GM12878 (cell line): ENCODE data around the gene TIGD2. TPM values are rescaled to one million over a fixed set of nuclear protein-coding genes. Genes with fewer than 3 reads are reported as not detected.

ENCODE experiments used
- ATAC-seq: fragments of 200-7000 bp; cut with Tn5 transposase; 3 replicates; pipeline ENCODE4 v1.9.1; 2020; ENCODE audit warnings: mild to moderate bottlenecking, moderate library complexity
- BruUV-seq: library from RNA; stranded (reverse); fragments of 400-500 nt; replicated peaks from 2 replicates; lab custom pipeline; 2021; lab: Mats Ljungman, UMichigan
- CTCF ChIA-PET: fragments of 300-600 bp; sonication (Branson Sonifier 250); formaldehyde crosslinking; extraction: SDS; loops from one replicate; lab custom pipeline; 2021; ENCODE audit warnings: inconsistent platforms; lab: Yijun Ruan, JAX
- POLR2A ChIA-PET: fragments of 350-600 bp; formaldehyde crosslinking; extraction: SDS; loops from one replicate; lab custom pipeline; 2021; ENCODE audit warnings: inconsistent platforms; lab: Charles Lee
- RAD21 ChIA-PET: fragments of 300-600 bp; sonication (Branson Sonifier 250); formaldehyde crosslinking; loops from one replicate; lab custom pipeline; 2023; ENCODE audit warnings: antibody characterized with exemption; ENCODE audit not compliant: unreplicated experiment; lab: Charles Lee
- SMC1A ChIA-PET: fragments of 300-600 bp; sonication (Branson Sonifier 250); formaldehyde crosslinking; loops from one replicate; lab custom pipeline; 2023; ENCODE audit not compliant: unreplicated experiment, uncharacterized antibody; lab: Charles Lee
- DNase-seq: peaks from one replicate; pipeline ENCODE4 v3.0.0-alpha.2; 2011; ENCODE audit warnings: low read depth, low spot score
- FAIRE-seq: peaks from 3 replicates; lab custom pipeline; 2011; peaks lifted over from hg19 to GRCh38; lab: Jason Lieb, UNC
- H2AFZ ChIP-seq: 2 replicates; pipeline ENCODE4 v1.6.0; 2011; ENCODE audit warnings: low read depth, low read length, control low read depth; ENCODE audit not compliant: control insufficient read depth
- H3K27ac ChIP-seq: 2 replicates; pipeline ENCODE4 v1.5.1; 2011; ENCODE audit warnings: control low read depth; ENCODE audit not compliant: control insufficient read depth, insufficient read depth
- H3K27me3 ChIP-seq, 2 experiments: replicated peaks in 1 of 2; 2 replicates each; pipeline versions ENCODE4 v1.6.0 to v1.6.1; 2011; ENCODE audit warnings: low read length in 1 of 2; ENCODE audit not compliant: control insufficient read depth in 2 of 2, insufficient read depth in 2 of 2
- H3K36me3 ChIP-seq, 2 experiments: 2 replicates each; pipeline ENCODE4 v1.5.1; 2011; ENCODE audit warnings: low read length in 1 of 2; ENCODE audit not compliant: control insufficient read depth in 2 of 2, insufficient read depth in 2 of 2
- H3K4me1 ChIP-seq: 2 replicates; pipeline ENCODE4 v1.6.1; 2011; ENCODE audit warnings: mild to moderate bottlenecking, low read length, moderate library complexity, mixed read lengths; ENCODE audit not compliant: control insufficient read depth, insufficient read depth
- H3K4me2 ChIP-seq: 2 replicates; pipeline ENCODE4 v1.6.0; 2011; ENCODE audit warnings: control low read depth; ENCODE audit not compliant: control insufficient read depth, insufficient read depth
- H3K4me3 ChIP-seq: fragments of 200-600 bp; sonication (generic); 2 replicates; pipeline ENCODE4 v1.5.1; 2016
- H3K79me2 ChIP-seq: 2 replicates; pipeline ENCODE4 v1.6.0; 2011; ENCODE audit warnings: low read length; ENCODE audit not compliant: control insufficient read depth, insufficient read depth
- H3K9ac ChIP-seq: 2 replicates; pipeline ENCODE4 v1.8.0; 2011; ENCODE audit warnings: low read length, control low read depth, mixed read lengths; ENCODE audit not compliant: control insufficient read depth, insufficient read depth
- H3K9me3 ChIP-seq: replicated peaks from 3 replicates; pipeline ENCODE4 v1.5.1; 2011; ENCODE audit warnings: mild to moderate bottlenecking, low read length; ENCODE audit not compliant: control insufficient read depth, insufficient read depth
- H4K20me1 ChIP-seq: 2 replicates; pipeline ENCODE4 v1.6.0; 2011; ENCODE audit not compliant: control insufficient read depth, insufficient read depth
- FOS ChIP-seq: IDR thresholded peaks from 3 replicates; pipeline ENCODE4 v1.6.1; 2011; ENCODE audit warnings: borderline replicate concordance; ENCODE audit not compliant: insufficient read length; ENCODE audit errors: extremely low read depth
- IRF4 ChIP-seq: IDR thresholded peaks from 2 replicates; pipeline ENCODE4 v1.6.1; 2011; ENCODE audit warnings: low read depth, low read length
- KLF5 ChIP-seq: fragments of 450-650 bp; IDR thresholded peaks from 2 replicates; pipeline ENCODE4 v1.6.1; 2014; ENCODE audit warnings: mild to moderate bottlenecking; ENCODE audit not compliant: partially characterized antibody
- NKRF ChIP-seq: fragments of 450-650 bp; conservative IDR thresholded peaks from 2 replicates; pipeline ENCODE4 v1.6.1; 2017; ENCODE audit warnings: mild to moderate bottlenecking, moderate library complexity
- POU2F2 ChIP-seq: IDR thresholded peaks from 3 replicates; pipeline ENCODE4 v1.6.1; 2011; ENCODE audit warnings: low read depth, mild to moderate bottlenecking, low read length, borderline replicate concordance
- SMARCA5 ChIP-seq: fragments of 450-650 bp; IDR thresholded peaks from 2 replicates; pipeline ENCODE4 v1.6.1; 2017; ENCODE audit warnings: mild to moderate bottlenecking
- YBX1 ChIP-seq: fragments of 450-650 bp; IDR thresholded peaks from 2 replicates; pipeline ENCODE4 v1.6.1; 2016; ENCODE audit warnings: antibody characterized with exemption
- ZNF207 ChIP-seq: fragments of 450-650 bp; IDR thresholded peaks from 2 replicates; pipeline ENCODE4 v1.6.1; 2014; ENCODE audit warnings: antibody characterized with exemption, mild to moderate bottlenecking, borderline replicate concordance
- ZNF24 ChIP-seq: fragments of 450-650 bp; IDR thresholded peaks from 2 replicates; pipeline ENCODE4 v1.6.1; 2017; ENCODE audit warnings: antibody characterized with exemption, mild to moderate bottlenecking
- WGBS: methylation state at CpG from one replicate; pipeline ENCODE4 v1.1.6; 2016; ENCODE audit warnings: low lambda C conversion rate; ENCODE audit not compliant: insufficient replicate concordance, insufficient coverage; ENCODE audit errors: missing lambda C conversion rate; 5-methylcytosine and 5-hydroxymethylcytosine counted together
- in situ Hi-C: fragments of 300-500 bp; cut with MboI; formaldehyde crosslinking; loops from 9 replicates; pipeline ENCODE4 v1.14.3; 2018; ENCODE audit warnings: mixed read lengths
- intact Hi-C: fragments of 100-400 bp; cut with micrococcal nuclease; formaldehyde crosslinking; loops from one replicate; pipeline ENCODE4 v1.14.2; 2022; ENCODE audit not compliant: unreplicated experiment
- polyA plus RNA-seq, 11 experiments: library from polyadenylated mRNA; depleted of rRNA in 4 of 11; unstranded in 6 of 11; stranded (reverse) in 5 of 11; fragments of >200 nt; fragmentation: Nextera tagmentation in 4 of 11; fragmentation: Illumina TruSeq in 1 of 11; extraction: Ambion mirVana in 4 of 11; extraction: Trizol in 1 of 11; gene quantifications; 1 replicate in 1 of 11; 2 replicates in 10 of 11; pipeline versions ENCODE4 v1.2.1 to v1.2.3, GENCODE V29; 2011 to 2016; ENCODE audit warnings: inconsistent platforms in 2 of 11, missing spikeins in 2 of 11, low read depth in 1 of 11
- total RNA-seq, 4 experiments: library from RNA; depleted of rRNA in 3 of 4; stranded (reverse); fragments of >200 nt in 3 of 4; fragmentation: Illumina TruSeq in 1 of 4; extraction: Trizol in 1 of 4; gene quantifications; 2 replicates each; pipeline versions ENCODE4 v1.2.1 to v1.2.3, GENCODE V29; 2013 to 2021

Gene TIGD2
- total and polyA plus RNA-seq, 10 of the 15 experiments (the other 5 are each of a cell fraction or from before 2014, with no cell fraction given), result 2.4 to 8.4 (median 5.0) TPM

GRCh38 chr4:89113415-89113814, 2.1 kb downstream of the TIGD2 start:
- intact Hi-C loops, result loop anchor here (10.0 kb wide), 2 partner anchors 439 to 589 kb away; partner anchors contain the start of gene PYURF
- no peak overlapping the region for H2AFZ ChIP-seq
- no peaks in the 10 kb centered on the region for H3K27me3 ChIP-seq
- POLR2A ChIA-PET, result interaction anchor here (0.6 to 1.4 kb wide), 2 partner anchors 10 kb away, joined by 3 to 4 read pairs; no protein-coding TSS in a partner anchor
- ATAC-seq (no peak), FAIRE-seq (no peak), DNase-seq (no peak)
- H3K9ac ChIP-seq, result no peak overlapping the region
- RAD21 ChIA-PET, result interaction anchor here (0.7 to 2.1 kb wide), 4 partner anchors 11 to 57 kb away, joined by 3 to 7 read pairs (median 4); no protein-coding TSS in a partner anchor
- no peak for TF ChIP-seq FOS
- TF ChIP-seq ZNF24, result no peak
- no peak for TF ChIP-seq KLF5
- no peak for TF ChIP-seq IRF4
- no peak for TF ChIP-seq NKRF
- no peak for TF ChIP-seq SMARCA5
- no peak for TF ChIP-seq ZNF207
- TF ChIP-seq POU2F2, result no peak
- TF ChIP-seq YBX1, result no peak
- no peaks in the 10 kb centered on the region for H4K20me1 ChIP-seq
- H3K9me3 ChIP-seq, result no peaks in the 10 kb centered on the region; the same call in 2 of the 3 replicates
- CTCF ChIA-PET, result interaction anchor here (1.5 to 3.0 kb wide), 2 partner anchors 29 to 90 kb away, joined by 3 to 11 read pairs; no protein-coding TSS in a partner anchor
- 0 out of 2 replicates have a peak, but pooled peaks cover 3% of the 10 kb centered on the region for H3K4me1 ChIP-seq
- H3K27ac ChIP-seq, result no peak overlapping the region
- no peaks in the 10 kb centered on the region for H3K36me3 ChIP-seq
- in situ Hi-C loops, result loop anchor here (10.0 kb wide), 1 partner anchor 289 kb away; no protein-coding TSS in a partner anchor
- H3K4me3 ChIP-seq, result no peak overlapping the region
- SMC1A ChIA-PET, result interaction anchor here (0.6 to 2.9 kb wide), 10 partner anchors 12 to 294 kb away, joined by 3 to 16 read pairs (median 4); no protein-coding TSS in a partner anchor
- WGBS, result 100% methylated on average over 2 of the region's 2 CpGs
- H3K79me2 ChIP-seq, result no peaks in the 10 kb centered on the region; the same call in 1 of the 2 replicates
- no peak overlapping the region for H3K4me2 ChIP-seq
- no TSS peak for BruUV-seq
